ENCODE results near the gene ALOXE3. TPM values are rescaled to one million over a fixed set of nuclear protein-coding genes. Genes with fewer than 3 reads are reported as not detected.

ALOXE3 gene
- total and polyA plus RNA-seq, 2 donors from 2014 or later, result not detected

DNA sequence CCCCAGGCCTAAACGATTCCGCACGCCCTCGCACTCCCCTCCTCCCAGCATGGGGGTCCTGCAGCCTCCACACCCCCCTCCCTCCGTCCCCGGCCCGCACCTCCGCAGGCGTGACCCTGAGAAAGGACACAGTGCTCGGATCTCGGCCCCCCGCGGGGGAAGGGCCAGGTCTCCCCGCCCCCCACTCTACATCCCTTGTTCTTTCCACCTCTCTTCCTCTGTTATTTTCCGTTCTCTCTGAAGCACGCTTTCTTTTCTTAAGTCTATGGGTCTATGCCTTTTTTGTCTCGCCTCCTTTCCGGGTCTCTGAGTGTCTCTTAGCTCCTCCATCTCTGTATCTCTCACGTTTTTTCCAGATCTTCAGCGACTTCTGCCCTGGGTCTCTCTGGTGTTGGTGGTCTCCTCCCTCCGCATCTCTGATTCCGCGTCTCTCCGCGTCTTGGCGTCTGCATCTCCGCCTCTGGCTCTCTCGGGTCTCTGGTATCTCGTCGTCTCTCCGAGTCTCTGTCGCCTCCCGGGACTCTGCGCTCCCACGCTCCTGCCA is 7.7 kb upstream of the ALOXE3 start:
- TF ChIP-seq, protein P1, sequence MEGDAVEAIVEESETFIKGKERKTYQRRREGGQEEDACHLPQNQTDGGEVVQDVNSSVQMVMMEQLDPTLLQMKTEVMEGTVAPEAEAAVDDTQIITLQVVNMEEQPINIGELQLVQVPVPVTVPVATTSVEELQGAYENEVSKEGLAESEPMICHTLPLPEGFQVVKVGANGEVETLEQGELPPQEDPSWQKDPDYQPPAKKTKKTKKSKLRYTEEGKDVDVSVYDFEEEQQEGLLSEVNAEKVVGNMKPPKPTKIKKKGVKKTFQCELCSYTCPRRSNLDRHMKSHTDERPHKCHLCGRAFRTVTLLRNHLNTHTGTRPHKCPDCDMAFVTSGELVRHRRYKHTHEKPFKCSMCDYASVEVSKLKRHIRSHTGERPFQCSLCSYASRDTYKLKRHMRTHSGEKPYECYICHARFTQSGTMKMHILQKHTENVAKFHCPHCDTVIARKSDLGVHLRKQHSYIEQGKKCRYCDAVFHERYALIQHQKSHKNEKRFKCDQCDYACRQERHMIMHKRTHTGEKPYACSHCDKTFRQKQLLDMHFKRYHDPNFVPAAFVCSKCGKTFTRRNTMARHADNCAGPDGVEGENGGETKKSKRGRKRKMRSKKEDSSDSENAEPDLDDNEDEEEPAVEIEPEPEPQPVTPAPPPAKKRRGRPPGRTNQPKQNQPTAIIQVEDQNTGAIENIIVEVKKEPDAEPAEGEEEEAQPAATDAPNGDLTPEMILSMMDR (IDR thresholded peaks at IDR 0.05; ENCODE audit: borderline replicate concordance, extremely low read depth, insufficient read depth), result no peak
- peak in 4 of 5 donors; percentile 49 to 84 (median 68) for DNase-seq
- peak overlapping the region; percentile 79 to 86 (median 80) for H3K4me3 ChIP-seq (ENCODE audit: low read length in 3 of 3)
- no peak for FAIRE-seq
- H3K36me3 ChIP-seq (ENCODE audit: control insufficient read depth in 2 of 3, insufficient read depth in 3 of 3, low read length in 3 of 3), result no peaks in the 10 kb centered on the region
- peak overlapping the region; percentile 34 to 89 (median 65) for H3K9ac ChIP-seq (ENCODE audit: low read length in 3 of 3)
- H3K27me3 ChIP-seq (ENCODE audit: control insufficient read depth, insufficient read depth, low read length), result peaks cover 18% of the 10 kb centered on the region
- no peaks in the 10 kb centered on the region for H3K9me3 ChIP-seq (ENCODE audit: control insufficient read depth in 2 of 3, insufficient read depth in 1 of 3, low read length in 3 of 3)
- intact Hi-C loops (cut with DNase I), result loop anchor here (10.0 kb wide), 1 partner anchor 59 kb away; no protein-coding TSS in a partner anchor
- peaks cover 3 to 42% (median 21%) of the 10 kb centered on the region in 3 donors for H3K4me1 ChIP-seq (ENCODE audit: control insufficient read depth in 2 of 3, insufficient read depth in 2 of 3, low read depth in 1 of 3, low read length in 3 of 3)
- no peak overlapping the region for H3K27ac ChIP-seq (ENCODE audit: low read depth in 2 of 2, low read length in 2 of 2)

DNA sequence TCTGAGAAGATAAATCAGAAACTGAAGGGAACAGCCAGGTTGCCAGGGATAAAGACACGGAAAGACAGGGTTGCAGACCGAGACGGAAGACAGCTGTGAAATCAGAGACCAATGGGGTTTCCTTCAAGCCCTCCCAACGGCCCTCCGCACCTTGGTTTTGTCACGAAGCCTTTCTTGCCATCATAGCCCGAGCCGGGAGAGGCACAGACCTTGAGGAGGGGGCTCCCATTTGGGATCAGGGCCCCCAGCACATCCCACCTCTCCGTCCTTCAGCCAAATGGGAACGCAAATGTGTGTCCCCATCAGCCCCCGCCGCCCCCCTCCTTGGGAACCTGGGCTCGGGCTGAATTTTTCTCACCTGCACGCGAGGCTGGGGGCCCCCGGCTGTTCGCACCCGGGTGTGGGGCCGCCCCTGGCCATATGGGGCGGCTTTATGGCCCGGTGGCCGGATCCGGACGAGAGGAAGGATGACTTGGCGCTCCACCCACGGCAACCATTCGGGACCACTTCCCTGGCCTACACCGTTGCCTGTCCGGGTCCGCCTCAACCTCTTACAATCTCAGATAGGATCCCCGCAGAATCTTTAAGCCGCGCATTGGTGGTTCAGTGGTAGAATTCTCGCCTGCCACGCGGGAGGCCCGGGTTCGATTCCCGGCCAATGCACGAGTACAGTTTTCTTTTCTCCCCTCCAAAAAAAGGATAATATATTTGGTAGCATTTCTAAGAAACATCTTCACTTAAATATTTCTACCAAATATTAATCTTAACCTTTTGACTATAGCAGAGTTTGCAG is 7.0 kb upstream of the ALOXE3 start:
- peak overlapping the region in 1 of 3 donors; percentile 12 for H3K9ac ChIP-seq (ENCODE audit: low read length in 3 of 3)
- H3K27me3 ChIP-seq (ENCODE audit: control insufficient read depth, insufficient read depth, low read length), result peaks cover 18% of the 10 kb centered on the region
- TF ChIP-seq, protein P1 (IDR thresholded peaks at IDR 0.05; ENCODE audit: borderline replicate concordance, extremely low read depth, insufficient read depth), result no peak
- FAIRE-seq (no peak), DNase-seq (peak; percentile 89 to 93 (median 90))
- no peaks in the 10 kb centered on the region for H3K9me3 ChIP-seq (ENCODE audit: control insufficient read depth in 2 of 3, insufficient read depth in 1 of 3, low read length in 3 of 3)
- no peak overlapping the region for H3K27ac ChIP-seq (ENCODE audit: low read depth in 2 of 2, low read length in 2 of 2)
- peak overlapping the region; percentile 79 to 86 (median 80) for H3K4me3 ChIP-seq (ENCODE audit: low read length in 3 of 3)
- intact Hi-C loops (cut with DNase I), result loop anchor here (10.0 kb wide), 1 partner anchor 59 kb away; no protein-coding TSS in a partner anchor
- peaks cover 3 to 42% (median 24%) of the 10 kb centered on the region in 3 donors for H3K4me1 ChIP-seq (ENCODE audit: control insufficient read depth in 2 of 3, insufficient read depth in 2 of 3, low read depth in 1 of 3, low read length in 3 of 3)
- no peaks in the 10 kb centered on the region for H3K36me3 ChIP-seq (ENCODE audit: control insufficient read depth in 2 of 3, insufficient read depth in 3 of 3, low read length in 3 of 3)

DNA sequence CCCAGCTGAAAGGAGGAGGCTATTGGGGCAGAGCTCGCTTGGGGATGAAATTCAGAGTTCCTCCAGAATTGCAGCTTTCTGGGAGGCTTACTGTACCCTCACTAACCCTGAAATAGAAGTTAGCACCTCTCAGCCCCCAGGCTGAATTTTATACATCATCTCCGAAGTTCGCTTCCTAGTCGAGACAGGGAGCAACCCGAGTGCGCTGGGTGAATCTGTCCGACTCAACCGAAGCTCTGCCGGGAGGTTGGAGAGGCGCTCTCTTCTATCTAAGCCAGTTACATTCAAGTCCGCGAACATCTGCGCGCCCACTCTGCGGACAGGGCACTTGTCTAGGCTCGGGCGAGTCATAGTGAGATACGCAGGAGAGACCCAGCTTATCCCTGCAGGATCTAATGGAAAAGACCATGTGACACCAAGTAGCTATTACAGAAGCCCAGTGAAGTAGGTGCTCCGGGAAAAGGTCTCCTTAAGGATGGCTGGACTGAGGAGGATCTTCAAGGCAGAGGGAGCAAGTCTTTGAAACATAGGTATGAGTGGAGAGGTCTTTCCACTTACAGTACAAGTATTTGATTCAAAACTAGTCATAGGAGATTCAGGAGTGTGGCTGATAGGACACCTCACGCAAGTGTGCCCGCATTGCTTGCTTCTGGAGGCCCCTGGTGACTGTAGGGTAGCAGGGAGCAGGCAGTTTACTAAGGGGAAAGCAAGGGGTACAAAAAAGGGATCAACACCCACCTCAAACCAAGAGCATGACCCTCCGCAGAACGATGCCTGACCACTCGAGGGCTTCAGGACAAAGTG is 6.2 kb upstream of the ALOXE3 start:
- intact Hi-C loops (cut with DNase I), result loop anchor here (10.0 kb wide), 1 partner anchor 60 kb away; no protein-coding TSS in a partner anchor
- TF ChIP-seq, protein P1 (IDR thresholded peaks at IDR 0.05; ENCODE audit: borderline replicate concordance, extremely low read depth, insufficient read depth), result no peak
- Histone ChIP-seq H3K36me3 (ENCODE audit: control insufficient read depth in 2 of 3, insufficient read depth in 3 of 3, low read length in 3 of 3) (no peaks in the 10 kb centered on the region), H3K27ac (ENCODE audit: low read depth in 2 of 2, low read length in 2 of 2) (no peak overlapping the region), H3K9me3 (ENCODE audit: control insufficient read depth in 2 of 3, insufficient read depth in 1 of 3, low read length in 3 of 3) (no peaks in the 10 kb centered on the region), H3K4me3 (ENCODE audit: low read length in 3 of 3) (peak overlapping the region; percentile 17 to 48 (median 36)), H3K27me3 (ENCODE audit: control insufficient read depth, insufficient read depth, low read length) (peaks cover 18% of the 10 kb centered on the region), H3K9ac (ENCODE audit: low read length in 3 of 3) (peak overlapping the region in 1 of 3 donors; percentile 12), H3K4me1 (ENCODE audit: control insufficient read depth in 2 of 3, insufficient read depth in 2 of 3, low read depth in 1 of 3, low read length in 3 of 3) (peaks cover 3 to 42% (median 25%) of the 10 kb centered on the region in 3 donors)
- FAIRE-seq, result no peak
- DNase-seq, result peak in 3 of 5 donors; percentile 27 to 48 (median 31)
